Stimulated activated CD4-positive, alpha-beta T cell treated with anti-CD3 and anti-CD28 coated beads, Interleukin-12 subunit alpha, Interleukin-12 subunit beta, amount 100 ng/mL, for 48 hours (primary cell): Measurements from ENCODE around the gene MAN1C1.

Source experiments
- DNase-seq, 3 donors: peaks; one replicate each; pipeline ENCODE4 v3.0.0-alpha.2; 2020; ENCODE audit warnings: low read depth in 2 of 3, low spot score in 1 of 3

The MAN1C1 gene

GRCh38 chr1:25677193-25677773 lies 60.7 kb downstream of the MAN1C1 start:
- no peak for DNase-seq

- no peak for DNase-seq
These were observed 62.6 kb downstream of the MAN1C1 start for GRCh38 chr1:25679171-25679570.

- DNase-seq = no peak
These were observed 64.1 kb downstream of the MAN1C1 start for GRCh38 chr1:25680701-25681100.

- DNase-seq = no peak
These were observed 65.5 kb downstream of the MAN1C1 start for GRCh38 chr1:25682059-25682601.

- DNase-seq = no peak
These were observed 66.6 kb downstream of the MAN1C1 start for GRCh38 chr1:25683177-25683576.

- no peak for DNase-seq
These were observed 67.1 kb downstream of the MAN1C1 start for GRCh38 chr1:25683731-25684130.

- DNase-seq = no peak
These were observed 67.8 kb downstream of the MAN1C1 start for GRCh38 chr1:25684216-25684965.

GRCh38 chr1:25685211-25685750 lies 68.7 kb downstream of the MAN1C1 start:
- no peak for DNase-seq

GRCh38 chr1:25685938-25686665 lies 69.5 kb downstream of the MAN1C1 start:
- no peak for DNase-seq

GRCh38 chr1:25687221-25688017 lies 70.8 kb downstream of the MAN1C1 start:
- DNase-seq = no peak

- DNase-seq = no peak
These were observed 72.0 kb downstream of the MAN1C1 start for GRCh38 chr1:25688390-25689119.

GRCh38 chr1:25689686-25690381 lies 73.2 kb downstream of the MAN1C1 start:
- no peak for DNase-seq

- DNase-seq = no peak
These were observed 73.9 kb downstream of the MAN1C1 start for GRCh38 chr1:25690396-25690956.

GRCh38 chr1:25691211-25691610 lies 74.6 kb downstream of the MAN1C1 start:
- no peak for DNase-seq

- DNase-seq = no peak
These were observed 76.0 kb downstream of the MAN1C1 start for GRCh38 chr1:25692560-25692959.

- no peak for DNase-seq
These were observed 77.8 kb downstream of the MAN1C1 start for GRCh38 chr1:25694167-25695007.

- no peak for DNase-seq
These were observed 78.6 kb downstream of the MAN1C1 start for GRCh38 chr1:25695090-25695770.
